Activated B cell treated with CpG ODN at 0.5 μM for 24 hours (primary cell): ENCODE data around the gene DLGAP3. TPM values are rescaled to one million over a fixed set of nuclear protein-coding genes. Genes with fewer than 3 reads are reported as not detected.

Experiments
- ATAC-seq: fragments of 200-7000 bp; cut with Tn5 transposase; one replicate; pipeline ENCODE4 v1.10.0; 2021; ENCODE audit warnings: low read depth, mild to moderate bottlenecking, moderate library complexity
- CTCF ChIA-PET: fragments of 350-600 bp; sonication (Branson Sonifier 250); formaldehyde crosslinking; loops from one replicate; lab custom pipeline; 2021; ENCODE audit warnings: antibody characterized with exemption; lab: Charles Lee
- POLR2A ChIA-PET: fragments of 350-600 bp; sonication (Branson Sonifier 250); formaldehyde crosslinking; loops from one replicate; lab custom pipeline; 2021; ENCODE audit warnings: antibody characterized with exemption; lab: Charles Lee
- DNase-seq: peaks from one replicate; pipeline ENCODE4 v3.0.0; 2022
- H3K27ac Mint-ChIP-seq: one replicate; pipeline ENCODE4 v1.8.0; 2020; ENCODE audit warnings: mixed read lengths
- H3K27me3 Mint-ChIP-seq: one replicate; pipeline ENCODE4 v1.8.0; 2021; ENCODE audit warnings: mixed read lengths
- H3K36me3 Mint-ChIP-seq: one replicate; pipeline ENCODE4 v1.8.0; 2021; ENCODE audit warnings: low read depth, mixed read lengths
- H3K4me1 Mint-ChIP-seq: one replicate; pipeline ENCODE4 v1.8.0; 2021; ENCODE audit warnings: mixed read lengths
- H3K4me3 Mint-ChIP-seq: one replicate; pipeline ENCODE4 v1.8.0; 2020; ENCODE audit warnings: mild to moderate bottlenecking, mixed read lengths
- H3K9me3 Mint-ChIP-seq: one replicate; pipeline ENCODE4 v1.8.0; 2020; ENCODE audit warnings: mixed read lengths
- intact Hi-C: fragments of 100-400 bp; cut with micrococcal nuclease; formaldehyde crosslinking; loops from one replicate; pipeline ENCODE4 v1.15.1; 2024
- total RNA-seq: library from RNA; stranded (reverse); gene quantifications from 2 replicates; pipeline ENCODE4 v1.2.3, GENCODE V29; 2022
- TF ChIP-seq, protein P1 (sequence below): fragments of 200-600 bp; IDR thresholded peaks from one replicate; pipeline ENCODE4 v1.8.0; 2022; ENCODE audit warnings: antibody characterized with exemption, mild to moderate bottlenecking

DLGAP3 gene
- total RNA-seq, 1 donor from 2014 or later = 6.0 TPM

DNA sequence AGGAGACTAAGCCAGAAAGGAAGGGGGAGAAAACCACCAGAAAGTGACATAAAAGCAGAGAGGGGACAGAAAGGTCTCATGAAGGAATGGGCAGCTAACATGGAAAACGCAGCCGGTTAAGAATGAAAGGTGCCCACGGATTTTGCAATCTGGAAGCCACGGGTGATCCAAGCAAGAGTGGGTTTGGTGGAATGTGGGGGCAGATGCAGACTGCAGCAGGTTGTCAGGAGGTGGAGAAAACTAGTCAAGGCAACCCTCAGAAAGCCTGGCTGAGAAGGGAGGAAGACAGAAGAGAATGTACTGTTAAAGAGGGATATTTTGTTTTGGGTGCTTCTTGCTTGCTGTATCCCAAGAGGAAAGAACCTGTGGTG, 57.3 kb downstream of the DLGAP3 start:
- peaks cover 3% of the 10 kb centered on the region for H3K27me3 Mint-ChIP-seq
- CTCF ChIA-PET = no interaction called here
- intact Hi-C loops = no loop called here
- DNase-seq (no peak), ATAC-seq (no peak)
- H3K9me3 Mint-ChIP-seq = no peaks in the 10 kb centered on the region
- H3K4me1 Mint-ChIP-seq = peaks cover 2% of the 10 kb centered on the region
- no peak overlapping the region for H3K27ac Mint-ChIP-seq
- H3K4me3 Mint-ChIP-seq = no peak overlapping the region
- TF ChIP-seq, protein P1, sequence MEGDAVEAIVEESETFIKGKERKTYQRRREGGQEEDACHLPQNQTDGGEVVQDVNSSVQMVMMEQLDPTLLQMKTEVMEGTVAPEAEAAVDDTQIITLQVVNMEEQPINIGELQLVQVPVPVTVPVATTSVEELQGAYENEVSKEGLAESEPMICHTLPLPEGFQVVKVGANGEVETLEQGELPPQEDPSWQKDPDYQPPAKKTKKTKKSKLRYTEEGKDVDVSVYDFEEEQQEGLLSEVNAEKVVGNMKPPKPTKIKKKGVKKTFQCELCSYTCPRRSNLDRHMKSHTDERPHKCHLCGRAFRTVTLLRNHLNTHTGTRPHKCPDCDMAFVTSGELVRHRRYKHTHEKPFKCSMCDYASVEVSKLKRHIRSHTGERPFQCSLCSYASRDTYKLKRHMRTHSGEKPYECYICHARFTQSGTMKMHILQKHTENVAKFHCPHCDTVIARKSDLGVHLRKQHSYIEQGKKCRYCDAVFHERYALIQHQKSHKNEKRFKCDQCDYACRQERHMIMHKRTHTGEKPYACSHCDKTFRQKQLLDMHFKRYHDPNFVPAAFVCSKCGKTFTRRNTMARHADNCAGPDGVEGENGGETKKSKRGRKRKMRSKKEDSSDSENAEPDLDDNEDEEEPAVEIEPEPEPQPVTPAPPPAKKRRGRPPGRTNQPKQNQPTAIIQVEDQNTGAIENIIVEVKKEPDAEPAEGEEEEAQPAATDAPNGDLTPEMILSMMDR = no peak
- H3K36me3 Mint-ChIP-seq = peaks cover 2% of the 10 kb centered on the region
- POLR2A ChIA-PET = interaction anchor here (2.0 kb wide), 1 partner anchor 12 kb away, joined by 6 read pairs; the partner anchor contains the start of gene SMIM12

DNA sequence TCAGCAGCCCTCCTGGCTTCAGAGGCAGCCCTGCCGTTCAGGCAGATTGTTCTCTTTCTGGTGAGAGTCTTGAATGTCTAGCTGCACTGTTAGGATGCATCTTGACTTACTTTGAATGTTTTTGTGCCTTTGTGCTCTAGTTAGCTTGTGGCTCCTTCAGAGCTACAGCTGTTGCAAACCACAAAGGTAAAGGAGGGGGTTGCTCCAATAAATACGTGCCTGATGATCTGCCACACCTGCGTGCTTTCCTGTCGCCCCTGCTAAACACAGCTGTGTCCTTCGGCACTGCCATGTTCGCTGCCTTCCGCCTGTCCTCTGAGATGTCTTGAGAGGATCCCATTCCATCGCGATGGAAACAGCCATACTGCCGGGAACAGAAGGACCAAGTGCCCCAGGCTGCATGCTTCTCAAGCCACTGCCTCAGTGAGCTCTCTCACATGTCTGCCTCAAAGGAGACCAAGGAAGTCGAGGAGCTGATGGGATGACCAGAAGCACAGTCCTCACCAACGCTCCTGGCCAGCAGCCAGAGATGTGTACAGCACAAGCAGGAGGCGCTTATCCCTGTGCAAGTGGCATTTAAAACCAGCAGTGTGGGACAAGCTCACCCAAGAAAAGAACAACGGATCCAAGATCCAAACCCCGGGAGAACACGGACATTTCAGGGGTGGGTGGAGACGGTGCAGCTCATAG, 57.9 kb downstream of the DLGAP3 start:
- Mint-ChIP-seq H3K9me3 (no peaks in the 10 kb centered on the region), H3K4me1 (peaks cover 5% of the 10 kb centered on the region), H3K36me3 (peaks cover 2% of the 10 kb centered on the region), H3K27ac (no peak overlapping the region), H3K27me3 (peaks cover 3% of the 10 kb centered on the region), H3K4me3 (no peak overlapping the region)
- TF ChIP-seq, protein P1 = no peak
- intact Hi-C loops = no loop called here
- ChIA-PET POLR2A (interaction anchor here (2.0 kb wide), 1 partner anchor 12 kb away, joined by 6 read pairs; the partner anchor contains the start of gene SMIM12), CTCF (no interaction called here)
- ATAC-seq (no peak), DNase-seq (no peak)

GRCh38 chr1:34870395-34870794, 59.1 kb downstream of the DLGAP3 start:
- TF ChIP-seq, protein P1 = no peak
- Mint-ChIP-seq H3K27ac (no peak overlapping the region), H3K27me3 (peaks cover 3% of the 10 kb centered on the region), H3K36me3 (no peaks in the 10 kb centered on the region), H3K4me3 (no peak overlapping the region), H3K4me1 (peaks cover 7% of the 10 kb centered on the region), H3K9me3 (no peaks in the 10 kb centered on the region)
- ATAC-seq (no peak), DNase-seq (no peak)
- ChIA-PET POLR2A (interaction anchor here (2.0 kb wide), 1 partner anchor 11 kb away, joined by 6 read pairs; the partner anchor contains the start of gene SMIM12), CTCF (no interaction called here)
- intact Hi-C loops = no loop called here

- H3K27ac Mint-ChIP-seq = no peak overlapping the region
- no peak for ATAC-seq
- POLR2A ChIA-PET = interaction anchor here (2.9 kb wide), 1 partner anchor 10 kb away, joined by 12 read pairs; the partner anchor contains the start of gene SMIM12
These were observed 59.7 kb downstream of the DLGAP3 start for GRCh38 chr1:34869760-34870159.

More at GRCh38 chr1:34869760-34870159, 59.7 kb downstream of the DLGAP3 start:
- TF ChIP-seq, protein P1 = no peak
- DNase-seq = no peak
- no peaks in the 10 kb centered on the region for H3K9me3 Mint-ChIP-seq
- peaks cover 3% of the 10 kb centered on the region for H3K27me3 Mint-ChIP-seq
- H3K4me3 Mint-ChIP-seq = no peak overlapping the region
- peaks cover 12% of the 10 kb centered on the region for H3K4me1 Mint-ChIP-seq
- CTCF ChIA-PET = no interaction called here
- H3K36me3 Mint-ChIP-seq = no peaks in the 10 kb centered on the region
- intact Hi-C loops = no loop called here
